Measurements from ENCODE around the gene ZDHHC11. TPM values are rescaled to one million over a fixed set of nuclear protein-coding genes. Genes with fewer than 3 reads are reported as not detected.

The ZDHHC11 gene
- total RNA-seq, 1 experiment from 2014 or later, result 17.0 TPM

DNA sequence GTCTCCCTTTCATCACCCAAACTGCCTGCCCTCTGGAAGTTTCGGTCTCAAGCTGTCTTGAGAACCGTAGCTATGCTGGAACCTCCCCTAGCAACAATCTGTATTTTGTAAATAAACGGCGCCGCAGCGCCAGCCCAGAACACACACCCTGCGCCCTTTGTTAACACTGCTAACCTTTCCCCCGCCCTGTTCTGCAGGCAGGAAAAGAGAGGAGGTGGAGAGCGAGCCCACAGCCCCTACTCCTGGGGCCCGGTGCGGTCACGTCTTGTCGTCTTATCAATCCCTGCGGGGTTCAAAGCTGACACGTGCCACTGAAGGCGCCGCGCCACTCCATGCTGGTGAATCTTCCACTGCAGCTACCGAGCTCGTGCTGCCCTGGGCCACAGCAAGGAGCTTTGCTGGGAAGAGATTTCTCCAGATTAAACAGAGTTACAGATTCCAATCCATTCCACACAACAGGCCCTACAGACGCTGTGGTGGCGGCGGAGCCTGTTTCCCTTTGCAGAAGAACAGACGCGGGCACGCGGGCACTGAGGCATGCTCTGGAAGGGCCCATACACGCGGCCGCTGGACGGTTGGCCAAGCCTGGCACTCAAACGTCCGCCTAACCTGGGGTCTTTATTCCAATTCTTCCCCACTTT, 91.6 kb downstream of the ZDHHC11 start:
- BruUV-seq (replicated peaks), result no TSS peak
- RAD21 ChIA-PET (ENCODE audit: low non-redundant PET in 1 of 2, low total read pairs in 2 of 2, uncharacterized antibody in 2 of 2, unreplicated experiment in 2 of 2), result no interaction called here
- no peaks in the 10 kb centered on the region for H4K20me1 ChIP-seq (ENCODE audit: insufficient read depth)
- H3K4me1 ChIP-seq (ENCODE audit: control insufficient read depth in 1 of 2, insufficient read depth in 2 of 2, low read length in 2 of 2), result no peaks in the 10 kb centered on the region
- no peaks in the 10 kb centered on the region for H3K9me2 ChIP-seq (ENCODE audit: insufficient read depth)
- no peak overlapping the region for H3K27ac ChIP-seq (ENCODE audit: low read depth, low read length)
- POLR2A ChIA-PET, result no interaction called here
- H3K36me3 ChIP-seq (ENCODE audit: control insufficient read depth in 1 of 2, insufficient read depth in 2 of 2, low read length in 2 of 2), result no peaks in the 10 kb centered on the region
- no peak overlapping the region for H3K4me3 ChIP-seq (replicated peaks in 1 of 2; ENCODE audit: low read depth in 1 of 2, low read length in 2 of 2)
- no peak overlapping the region for H3K9ac ChIP-seq (ENCODE audit: low read length)
- intact Hi-C loops (cut with micrococcal nuclease), result no loop called here
- CTCF ChIA-PET, result no interaction called here
- H3K4me2 ChIP-seq (ENCODE audit: low read length), result no peak overlapping the region
- DNase-seq (ENCODE audit: low read depth, low spot score) (no peak), ATAC-seq (no peak)
- H3K9me3 ChIP-seq (ENCODE audit: control insufficient read depth in 1 of 2, insufficient read depth in 1 of 2, low read depth in 1 of 2, low read length in 2 of 2), result no peaks in the 10 kb centered on the region
- no peak overlapping the region for H2AFZ ChIP-seq (ENCODE audit: low read depth, low read length, poor library complexity, severe bottlenecking)
- H3K79me2 ChIP-seq (ENCODE audit: insufficient read depth, low read length), result no peaks in the 10 kb centered on the region
- no peaks in the 10 kb centered on the region for H3K27me3 ChIP-seq (ENCODE audit: insufficient read depth, low read length)
- TF ChIP-seq, protein P1, sequence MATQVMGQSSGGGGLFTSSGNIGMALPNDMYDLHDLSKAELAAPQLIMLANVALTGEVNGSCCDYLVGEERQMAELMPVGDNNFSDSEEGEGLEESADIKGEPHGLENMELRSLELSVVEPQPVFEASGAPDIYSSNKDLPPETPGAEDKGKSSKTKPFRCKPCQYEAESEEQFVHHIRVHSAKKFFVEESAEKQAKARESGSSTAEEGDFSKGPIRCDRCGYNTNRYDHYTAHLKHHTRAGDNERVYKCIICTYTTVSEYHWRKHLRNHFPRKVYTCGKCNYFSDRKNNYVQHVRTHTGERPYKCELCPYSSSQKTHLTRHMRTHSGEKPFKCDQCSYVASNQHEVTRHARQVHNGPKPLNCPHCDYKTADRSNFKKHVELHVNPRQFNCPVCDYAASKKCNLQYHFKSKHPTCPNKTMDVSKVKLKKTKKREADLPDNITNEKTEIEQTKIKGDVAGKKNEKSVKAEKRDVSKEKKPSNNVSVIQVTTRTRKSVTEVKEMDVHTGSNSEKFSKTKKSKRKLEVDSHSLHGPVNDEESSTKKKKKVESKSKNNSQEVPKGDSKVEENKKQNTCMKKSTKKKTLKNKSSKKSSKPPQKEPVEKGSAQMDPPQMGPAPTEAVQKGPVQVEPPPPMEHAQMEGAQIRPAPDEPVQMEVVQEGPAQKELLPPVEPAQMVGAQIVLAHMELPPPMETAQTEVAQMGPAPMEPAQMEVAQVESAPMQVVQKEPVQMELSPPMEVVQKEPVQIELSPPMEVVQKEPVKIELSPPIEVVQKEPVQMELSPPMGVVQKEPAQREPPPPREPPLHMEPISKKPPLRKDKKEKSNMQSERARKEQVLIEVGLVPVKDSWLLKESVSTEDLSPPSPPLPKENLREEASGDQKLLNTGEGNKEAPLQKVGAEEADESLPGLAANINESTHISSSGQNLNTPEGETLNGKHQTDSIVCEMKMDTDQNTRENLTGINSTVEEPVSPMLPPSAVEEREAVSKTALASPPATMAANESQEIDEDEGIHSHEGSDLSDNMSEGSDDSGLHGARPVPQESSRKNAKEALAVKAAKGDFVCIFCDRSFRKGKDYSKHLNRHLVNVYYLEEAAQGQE (IDR thresholded peaks at IDR 0.05; ENCODE audit: low read depth), result no peak
- no peak for TF ChIP-seq RAD21 (IDR thresholded peaks at IDR 0.05; ENCODE audit: low read depth)
- TF ChIP-seq SIN3A (IDR thresholded peaks at IDR 0.05; ENCODE audit: low read depth), result no peak
- TF ChIP-seq ZNF274 (IDR thresholded peaks at IDR 0.05; ENCODE audit: low read depth, low read length), result no peak
- TF ChIP-seq CBX3 (IDR thresholded peaks at IDR 0.05; ENCODE audit: low read depth), result no peak
- no peak for TF ChIP-seq SP1 (IDR thresholded peaks at IDR 0.05; ENCODE audit: low read depth)
- TF ChIP-seq EZH2 (IDR thresholded peaks at IDR 0.05), result no peak
- TF ChIP-seq SRF (IDR thresholded peaks at IDR 0.05; ENCODE audit: low read depth), result no peak
- no peak for TF ChIP-seq JUND (IDR thresholded peaks at IDR 0.05)
- TF ChIP-seq TCF7L2 (IDR thresholded peaks at IDR 0.05; ENCODE audit: borderline replicate concordance, extremely low read depth, insufficient read depth, insufficient read length), result no peak
- TF ChIP-seq POLR2A (IDR thresholded peaks at IDR 0.05; ENCODE audit: borderline replicate concordance, extremely low read depth, insufficient read depth, insufficient read length), result no peak
- no peak for TF ChIP-seq FOSL1 (IDR thresholded peaks at IDR 0.05; ENCODE audit: low read depth)
